ENCODE measurements around the gene TMEM72. TPM values are rescaled to one million over a fixed set of nuclear protein-coding genes. Genes with fewer than 3 reads are reported as not detected.

TMEM72 gene
- total and polyA plus RNA-seq, 4 donors: 0.02 to 0.33 TPM; not detected in 2

DNA sequence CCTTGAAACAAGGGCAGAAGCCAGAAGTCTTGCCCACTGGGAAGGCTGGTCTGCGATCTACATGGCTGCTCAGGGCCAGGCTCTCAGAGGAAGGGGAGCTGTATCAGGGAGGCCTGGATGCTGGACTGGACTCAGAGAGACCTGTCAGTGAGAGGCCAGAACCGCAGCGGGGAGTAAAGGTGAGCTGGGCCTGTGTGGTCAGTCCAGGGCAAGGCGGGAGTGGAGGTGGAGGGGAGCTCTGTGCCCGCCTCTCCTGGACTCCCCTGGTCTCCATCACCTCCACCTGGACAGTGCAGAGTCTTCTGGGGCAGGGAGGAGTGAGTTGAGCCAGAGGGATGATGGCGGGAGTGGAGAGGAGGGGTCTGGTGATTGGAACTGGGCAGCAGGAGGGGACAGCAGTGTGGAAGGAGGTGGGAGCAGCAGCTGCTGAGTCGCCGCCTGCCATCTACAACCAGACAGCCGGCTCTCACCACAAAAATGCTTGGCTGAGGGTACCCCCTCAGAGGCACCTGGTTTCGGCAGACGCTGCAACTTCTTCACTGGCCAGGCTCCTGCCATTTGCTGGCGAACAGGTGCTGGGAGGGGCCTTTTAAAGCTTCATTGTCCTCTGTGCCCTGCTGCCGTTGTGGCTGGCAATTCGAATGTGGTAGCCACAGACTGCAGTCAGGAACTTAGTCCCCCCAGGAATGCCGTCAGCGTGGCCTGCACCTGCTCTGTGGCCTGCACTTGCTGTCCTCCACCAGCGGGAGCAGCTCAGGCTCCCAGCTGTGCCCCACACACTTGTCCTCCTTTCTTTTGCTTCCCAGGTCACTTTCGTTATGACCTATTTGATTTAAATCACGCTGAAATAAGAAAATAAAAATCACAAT, 52.0 kb downstream of the TMEM72 start:
- Histone ChIP-seq H3K9ac (ENCODE audit: low read depth in 1 of 2, low read length in 2 of 2) (no peak overlapping the region), H3K27me3 (ENCODE audit: control insufficient read depth in 4 of 4, insufficient read depth in 4 of 4, low read length in 3 of 4) (no peaks in the 10 kb centered on the region), H3K27ac (ENCODE audit: low read depth in 1 of 2, low read length in 2 of 2) (peak overlapping the region in 1 of 2 donors; percentile 21), H3K4me1 (ENCODE audit: control insufficient read depth in 4 of 4, insufficient read depth in 4 of 4, low read length in 3 of 4) (peaks cover 13 to 44% (median 21%) of the 10 kb centered on the region in 4 donors), H3K4me3 (ENCODE audit: low read depth in 1 of 3, low read length in 3 of 3) (no peak overlapping the region), H3K9me3 (ENCODE audit: control insufficient read depth in 4 of 4, low read length in 3 of 4) (no peaks in the 10 kb centered on the region), H3K36me3 (ENCODE audit: control insufficient read depth in 4 of 4, insufficient read depth in 3 of 4, low read depth in 1 of 4, low read length in 3 of 4) (no peaks in the 10 kb centered on the region)
- 82% methylated on average over 19 of the region's 19 CpGs for WGBS
- TF ChIP-seq, protein P1, sequence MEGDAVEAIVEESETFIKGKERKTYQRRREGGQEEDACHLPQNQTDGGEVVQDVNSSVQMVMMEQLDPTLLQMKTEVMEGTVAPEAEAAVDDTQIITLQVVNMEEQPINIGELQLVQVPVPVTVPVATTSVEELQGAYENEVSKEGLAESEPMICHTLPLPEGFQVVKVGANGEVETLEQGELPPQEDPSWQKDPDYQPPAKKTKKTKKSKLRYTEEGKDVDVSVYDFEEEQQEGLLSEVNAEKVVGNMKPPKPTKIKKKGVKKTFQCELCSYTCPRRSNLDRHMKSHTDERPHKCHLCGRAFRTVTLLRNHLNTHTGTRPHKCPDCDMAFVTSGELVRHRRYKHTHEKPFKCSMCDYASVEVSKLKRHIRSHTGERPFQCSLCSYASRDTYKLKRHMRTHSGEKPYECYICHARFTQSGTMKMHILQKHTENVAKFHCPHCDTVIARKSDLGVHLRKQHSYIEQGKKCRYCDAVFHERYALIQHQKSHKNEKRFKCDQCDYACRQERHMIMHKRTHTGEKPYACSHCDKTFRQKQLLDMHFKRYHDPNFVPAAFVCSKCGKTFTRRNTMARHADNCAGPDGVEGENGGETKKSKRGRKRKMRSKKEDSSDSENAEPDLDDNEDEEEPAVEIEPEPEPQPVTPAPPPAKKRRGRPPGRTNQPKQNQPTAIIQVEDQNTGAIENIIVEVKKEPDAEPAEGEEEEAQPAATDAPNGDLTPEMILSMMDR (IDR thresholded peaks at IDR 0.05; ENCODE audit: low read depth, low read length, missing input control): peak; percentile 31
- peak in 1 of 2 donors; percentile 38 for TF ChIP-seq RAD21 (IDR thresholded peaks at IDR 0.05)
- no peak for TF ChIP-seq JUND (IDR thresholded peaks at IDR 0.05)
- no peak for TF ChIP-seq RXRA (IDR thresholded peaks at IDR 0.05)
- peak; percentile 27 for DNase-seq (ENCODE audit: low spot score)

DNA sequence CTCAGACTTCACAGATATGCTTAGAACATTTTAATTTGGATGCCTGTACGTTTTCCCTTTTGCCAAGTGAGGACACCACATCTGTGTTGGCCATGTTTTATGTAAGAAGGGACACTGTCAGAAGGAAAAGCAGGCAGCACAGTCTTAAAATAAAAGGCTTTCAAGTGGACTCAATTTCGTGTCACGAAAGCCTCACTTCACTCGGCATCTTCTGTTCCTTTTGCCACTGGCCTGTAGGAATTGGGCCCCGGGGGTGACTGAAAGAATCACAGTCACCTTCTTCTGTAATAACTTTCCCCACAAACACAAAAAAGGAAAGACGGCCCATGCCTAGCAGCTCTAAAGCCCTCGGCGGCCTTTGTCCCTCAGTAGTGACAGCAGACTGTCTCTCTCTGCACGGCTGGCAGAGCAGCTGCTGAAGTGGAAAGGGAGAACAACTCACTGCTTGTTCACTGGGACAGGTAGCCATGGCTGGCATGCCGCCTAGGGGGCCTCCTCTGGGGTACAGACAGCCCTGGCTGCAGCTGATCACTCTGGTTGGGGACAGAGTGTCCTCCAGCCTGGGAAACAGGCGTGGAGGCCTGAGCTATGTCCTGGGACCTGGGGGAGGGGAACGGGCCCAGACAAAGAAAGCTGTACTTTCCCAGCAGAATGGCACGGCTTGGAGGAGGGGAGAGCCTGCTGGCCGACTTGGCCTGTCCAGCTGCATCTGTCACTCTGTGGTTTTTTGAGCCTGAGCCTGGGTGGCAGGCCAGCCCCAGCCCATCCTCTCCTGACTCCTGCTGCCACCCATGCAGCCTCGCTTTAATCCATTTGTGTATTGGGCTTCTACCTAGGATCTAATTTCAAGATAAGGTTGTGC, 52.9 kb downstream of the TMEM72 start:
- no peaks in the 10 kb centered on the region for H3K36me3 ChIP-seq (ENCODE audit: control insufficient read depth in 4 of 4, insufficient read depth in 3 of 4, low read depth in 1 of 4, low read length in 3 of 4)

GRCh38 chr10:44965104-44965503, 54.0 kb downstream of the TMEM72 start:
- H3K9me3 ChIP-seq (ENCODE audit: control insufficient read depth in 4 of 4, low read length in 3 of 4): no peaks in the 10 kb centered on the region
- H3K4me1 ChIP-seq (ENCODE audit: control insufficient read depth in 4 of 4, insufficient read depth in 4 of 4, low read length in 3 of 4): peaks cover 4 to 45% (median 19%) of the 10 kb centered on the region in 4 donors
- no peaks in the 10 kb centered on the region for H3K36me3 ChIP-seq (ENCODE audit: control insufficient read depth in 4 of 4, insufficient read depth in 3 of 4, low read depth in 1 of 4, low read length in 3 of 4)
- 98% methylated on average over 1 of the region's 1 CpG for WGBS
- H3K27ac ChIP-seq (ENCODE audit: low read depth in 1 of 2, low read length in 2 of 2): no peak overlapping the region
- no peak overlapping the region for H3K9ac ChIP-seq (ENCODE audit: low read depth in 1 of 2, low read length in 2 of 2)
- no peak overlapping the region for H3K4me3 ChIP-seq (ENCODE audit: low read depth in 1 of 3, low read length in 3 of 3)
- TF ChIP-seq SP1 (IDR thresholded peaks at IDR 0.05) (no peak), JUND (IDR thresholded peaks at IDR 0.05) (no peak)
- H3K27me3 ChIP-seq (ENCODE audit: control insufficient read depth in 4 of 4, insufficient read depth in 4 of 4, low read length in 3 of 4): no peaks in the 10 kb centered on the region
- DNase-seq (ENCODE audit: low spot score): peak; percentile 20

More for the DNA sequence above, 52.9 kb downstream of the TMEM72 start:
- WGBS: 61% methylated on average over 15 of the region's 15 CpGs
- Histone ChIP-seq H3K27me3 (ENCODE audit: control insufficient read depth in 4 of 4, insufficient read depth in 4 of 4, low read length in 3 of 4) (no peaks in the 10 kb centered on the region), H3K4me1 (ENCODE audit: control insufficient read depth in 4 of 4, insufficient read depth in 4 of 4, low read length in 3 of 4) (peaks cover 9 to 42% (median 20%) of the 10 kb centered on the region in 4 donors), H3K27ac (ENCODE audit: low read depth in 1 of 2, low read length in 2 of 2) (peak overlapping the region in 1 of 2 donors; percentile 21), H3K9me3 (ENCODE audit: control insufficient read depth in 4 of 4, low read length in 3 of 4) (no peaks in the 10 kb centered on the region), H3K4me3 (ENCODE audit: low read depth in 1 of 3, low read length in 3 of 3) (no peak overlapping the region), H3K9ac (ENCODE audit: low read depth in 1 of 2, low read length in 2 of 2) (no peak overlapping the region)
- TF ChIP-seq, protein P1 (IDR thresholded peaks at IDR 0.05; ENCODE audit: low read depth, low read length, missing input control): no peak
- TF ChIP-seq SP1 (IDR thresholded peaks at IDR 0.05): peak; percentile 69
- peak; percentile 8 to 28 for TF ChIP-seq HNF4A (conservative IDR thresholded peaks at IDR 0.05)
- peak; percentile 37 for DNase-seq (ENCODE audit: low spot score)
